ACC112 (cell line): ENCODE measurements around the gene BNIP2.
"Not testable (repeated sequence)": the region's sequence is repeated elsewhere in the genome, so short reads cannot be mapped to it uniquely, and the experiment has no call there.

Experiments used
- H2AFZ ChIP-seq: fragments of 200-600 bp; sonication (generic); one replicate; pipeline ENCODE4 v1.6.0; 2017; ENCODE audit warnings: antibody characterized with exemption, low read length; ENCODE audit not compliant: unreplicated experiment
- H3K27ac ChIP-seq: fragments of 200-600 bp; sonication (generic); 2 replicates; pipeline ENCODE4 v1.5.1; 2014; ENCODE audit warnings: low read depth, mild to moderate bottlenecking, antibody characterized with exemption, low read length, moderate library complexity
- H3K27me3 ChIP-seq: fragments of 200-600 bp; sonication (generic); 2 replicates; pipeline ENCODE4 v1.6.1; 2014; ENCODE audit warnings: mild to moderate bottlenecking, antibody characterized with exemption, low read length, moderate library complexity, mixed read lengths; ENCODE audit not compliant: insufficient read depth
- H3K36me3 ChIP-seq: fragments of 200-600 bp; sonication (generic); 2 replicates; pipeline ENCODE4 v1.6.1; 2016; ENCODE audit warnings: mild to moderate bottlenecking, antibody characterized with exemption, low read length, moderate library complexity, mixed read lengths; ENCODE audit not compliant: insufficient read depth
- H3K4me1 ChIP-seq: fragments of 200-600 bp; sonication (generic); one replicate; pipeline ENCODE4 v1.6.1; 2016; ENCODE audit warnings: low read length, mixed read lengths; ENCODE audit not compliant: insufficient read depth, unreplicated experiment, control insufficient read depth
- H3K4me3 ChIP-seq: fragments of 200-600 bp; sonication (generic); 2 replicates; pipeline ENCODE4 v1.5.1; 2014; ENCODE audit warnings: mild to moderate bottlenecking, low read depth, low read length
- H3K79me2 ChIP-seq: fragments of 200-600 bp; sonication (generic); one replicate; pipeline ENCODE4 v1.6.0; 2016; ENCODE audit warnings: low read length; ENCODE audit not compliant: control insufficient read depth, unreplicated experiment, insufficient read depth

The BNIP2 gene

DNA sequence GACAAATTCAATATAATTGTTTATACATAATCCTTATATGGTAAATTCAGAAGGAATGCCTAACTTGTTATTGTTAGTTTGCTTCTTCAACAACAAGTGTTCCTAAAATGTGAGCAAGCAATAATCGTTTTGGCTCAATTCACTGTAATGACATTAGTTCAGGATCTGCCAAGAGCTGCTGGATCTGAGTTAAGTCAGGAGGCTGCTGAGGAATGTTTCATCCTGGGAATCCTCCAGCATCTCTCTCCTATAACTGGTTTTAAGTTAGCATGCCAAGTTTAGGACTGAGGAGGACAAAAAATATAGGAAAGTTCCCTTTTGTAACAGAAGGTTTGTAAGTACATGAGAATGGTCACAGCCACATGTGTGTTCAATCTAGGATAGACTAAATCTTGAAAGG lies 26.9 kb downstream of the BNIP2 start:
- 0 out of 2 replicates have a peak overlapping the region, but pooled peaks have one; percentile 1 for H3K27ac ChIP-seq
- H3K79me2 ChIP-seq, result no peaks in the 10 kb centered on the region
- no peak overlapping the region for H3K4me3 ChIP-seq
- peaks cover 3% of the 10 kb centered on the region for H3K4me1 ChIP-seq
- H3K27me3 ChIP-seq, result no peaks in the 10 kb centered on the region
- H2AFZ ChIP-seq, result no peak overlapping the region
- H3K36me3 ChIP-seq, result peaks cover 26% of the 10 kb centered on the region

GRCh38 chr15:59659366-59659765 lies 29.8 kb downstream of the BNIP2 start:
- Histone ChIP-seq H3K79me2 (peaks cover 29% of the 10 kb centered on the region), H2AFZ (no peak overlapping the region), H3K4me1 (peaks cover 16% of the 10 kb centered on the region), H3K27ac (no peak overlapping the region), H3K27me3 (no peaks in the 10 kb centered on the region), H3K36me3 (peaks cover 21% of the 10 kb centered on the region), H3K4me3 (no peak overlapping the region)

GRCh38 chr15:59657635-59658125 lies 31.4 kb downstream of the BNIP2 start:
- H3K4me1 ChIP-seq, result peaks cover 13% of the 10 kb centered on the region
- H3K27me3 ChIP-seq, result no peaks in the 10 kb centered on the region
- H3K27ac ChIP-seq, result no peak overlapping the region
- peak overlapping the region; percentile 91 for H3K4me3 ChIP-seq
- H3K36me3 ChIP-seq, result peaks cover 30% of the 10 kb centered on the region
- H3K79me2 ChIP-seq, result peaks cover 46% of the 10 kb centered on the region
- peak overlapping the region; percentile 17 for H2AFZ ChIP-seq

- Histone ChIP-seq H2AFZ (peak within 1 kb of the TSS; percentile 52), H3K27me3 (no peaks in the 10 kb centered on the region), H3K4me1 (peaks cover 13% of the 10 kb centered on the region), H3K36me3 (peaks cover 31% of the 10 kb centered on the region), H3K27ac (peak within 1 kb of the TSS; percentile 17; the same call in 1 of the 2 replicates), H3K79me2 (peaks cover 51% of the 10 kb centered on the region), H3K4me3 (peak within 1 kb of the TSS; percentile 91)
These were observed 32.1 kb downstream of the BNIP2 start, which contains the start of gene GTF2A2 for GRCh38 chr15:59656897-59657634. TSS of gene GTF2A2 (minus strand) at chr15:59657515. CDS start at chr15:59652277, 5,238 bp downstream.

GRCh38 chr15:59654046-59654445 lies 35.1 kb downstream of the BNIP2 start:
- H3K79me2 ChIP-seq, result peaks cover 56% of the 10 kb centered on the region
- peaks cover 36% of the 10 kb centered on the region for H3K36me3 ChIP-seq
- H3K4me1 ChIP-seq, result peaks cover 13% of the 10 kb centered on the region
- H3K27me3 ChIP-seq, result no peaks in the 10 kb centered on the region
- no peak overlapping the region for H3K4me3 ChIP-seq
- no peak overlapping the region for H2AFZ ChIP-seq
- no peak overlapping the region for H3K27ac ChIP-seq

DNA sequence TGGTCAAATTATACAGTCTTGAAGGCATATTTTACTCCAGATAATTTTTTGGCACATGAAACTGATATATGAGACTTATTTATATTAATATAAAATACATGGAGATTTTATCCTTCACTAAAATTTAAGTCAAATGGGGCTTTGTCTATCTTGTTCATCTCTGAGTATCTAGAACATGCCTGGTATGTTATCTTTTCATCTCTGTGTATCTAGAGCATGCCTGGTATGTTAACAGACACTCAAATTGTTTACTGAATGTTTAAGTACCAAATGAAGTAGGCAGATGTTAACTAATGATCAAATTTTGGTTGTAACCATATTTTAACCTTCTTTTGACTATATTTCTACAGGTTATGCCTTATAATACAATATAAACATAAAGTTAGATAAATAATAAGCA lies 39.5 kb downstream of the BNIP2 start:
- Histone ChIP-seq H3K36me3 (peaks cover 38% of the 10 kb centered on the region), H2AFZ (no peak overlapping the region), H3K27me3 (no peaks in the 10 kb centered on the region), H3K4me1 (no peaks in the 10 kb centered on the region), H3K4me3 (no peak overlapping the region), H3K79me2 (peaks cover 29% of the 10 kb centered on the region), H3K27ac (no peak overlapping the region)

GRCh38 chr15:59647085-59647484 lies 42.0 kb downstream of the BNIP2 start:
- peaks cover 20% of the 10 kb centered on the region for H3K36me3 ChIP-seq
- H3K27me3 ChIP-seq, result no peaks in the 10 kb centered on the region
- H3K4me1 ChIP-seq, result no peaks in the 10 kb centered on the region

GRCh38 chr15:59646277-59646676 lies 42.8 kb downstream of the BNIP2 start:
- Histone ChIP-seq H3K4me1 (no peaks in the 10 kb centered on the region), H3K79me2 (no peaks in the 10 kb centered on the region), H3K27me3 (no peaks in the 10 kb centered on the region), H3K4me3 (no peak overlapping the region), H2AFZ (no peak overlapping the region), H3K27ac (no peak overlapping the region), H3K36me3 (peaks cover 22% of the 10 kb centered on the region)

More at GRCh38 chr15:59647085-59647484, 42.0 kb downstream of the BNIP2 start:
- Histone ChIP-seq H3K79me2 (peaks cover 5% of the 10 kb centered on the region), H3K4me3 (no peak overlapping the region), H2AFZ (no peak overlapping the region), H3K27ac (no peak overlapping the region)

- H3K4me1 ChIP-seq, H3K27ac ChIP-seq, H3K79me2 ChIP-seq, H2AFZ ChIP-seq, H3K4me3 ChIP-seq, H3K27me3 ChIP-seq: not testable (repeated sequence)
- H3K36me3 ChIP-seq, result peaks cover 27% of the 10 kb centered on the region
These were observed 43.3 kb downstream of the BNIP2 start for GRCh38 chr15:59645812-59646211.

- Histone ChIP-seq H3K79me2 (no peaks in the 10 kb centered on the region), H3K27me3 (no peaks in the 10 kb centered on the region), H2AFZ (no peak overlapping the region), H3K4me3 (no peak overlapping the region), H3K36me3 (peaks cover 25% of the 10 kb centered on the region), H3K4me1 (no peaks in the 10 kb centered on the region), H3K27ac (no peak overlapping the region)
These were observed 44.4 kb downstream of the BNIP2 start for GRCh38 chr15:59644756-59645155.

- no peaks in the 10 kb centered on the region for H3K79me2 ChIP-seq
- H3K4me3 ChIP-seq, result no peak overlapping the region
- peaks cover 25% of the 10 kb centered on the region; the same call in 1 of the 2 replicates for H3K36me3 ChIP-seq
- H2AFZ ChIP-seq, result no peak overlapping the region
- no peaks in the 10 kb centered on the region for H3K27me3 ChIP-seq
- no peaks in the 10 kb centered on the region for H3K4me1 ChIP-seq
- H3K27ac ChIP-seq, result no peak overlapping the region
These were observed 46.8 kb downstream of the BNIP2 start for GRCh38 chr15:59642351-59642750.
